ENCODE data around the gene FBXO28. TPM values are rescaled to one million over a fixed set of nuclear protein-coding genes. Genes with fewer than 3 reads are reported as not detected.

The FBXO28 gene
- total RNA-seq, 1 donor from 2014 or later: 33.5 TPM

- no peak for DNase-seq (ENCODE audit: low spot score, unreplicated experiment)
- Mint-ChIP-seq H3K9me3 (ENCODE audit: low read depth) (no peaks in the 10 kb centered on the region), H3K4me3 (ENCODE audit: low read depth) (no peak overlapping the region), H3K4me1 (ENCODE audit: low read depth) (peaks cover 19% of the 10 kb centered on the region), H3K27me3 (no peaks in the 10 kb centered on the region), H3K36me3 (ENCODE audit: insufficient read depth) (no peaks in the 10 kb centered on the region), H3K27ac (no peak overlapping the region)
- no peak for TF ChIP-seq CTCF (IDR thresholded peaks at IDR 0.05; ENCODE audit: unreplicated experiment)
These were observed 97.5 kb downstream of the FBXO28 start for GRCh38 chr1:224211206-224211962.

Other genes with a start within 250 kb of the FBXO28 start
- gene DEGS1, start 69.1 kb downstream of the FBXO28 start, total RNA-seq: 10.4 and 13.5 TPM in 2 replicates
- gene NVL, start 216.1 kb downstream of the FBXO28 start, total RNA-seq: 49.8 and 52.5 TPM in 2 replicates
- 68.8 and 69.6 TPM in 2 replicates for gene CNIH4, start 242.8 kb downstream of the FBXO28 start, total RNA-seq